ENCODE data around the gene KCNH8.

Gene KCNH8

GRCh38 chr3:19106307-19106706 is 42.0 kb upstream of the KCNH8 start:
- Histone ChIP-seq H3K9ac (ENCODE audit: low read length) (no peak overlapping the region), H4K5ac (ENCODE audit: low read length) (no peak overlapping the region), H2BK120ac (ENCODE audit: low read depth, low read length) (no peak overlapping the region), H3K18ac (ENCODE audit: low read length) (no peak overlapping the region), H2BK15ac (replicated peaks; ENCODE audit: low read depth) (no peak overlapping the region), H3K56ac (ENCODE audit: low read length) (no peak overlapping the region), H3K4me2 (ENCODE audit: low read length) (no peak overlapping the region), H2AK5ac (ENCODE audit: low read length) (no peak overlapping the region), H3K79me2 (ENCODE audit: control insufficient read depth, insufficient read depth, low read length) (no peaks in the 10 kb centered on the region), H3K4me1 (ENCODE audit: control insufficient read depth, low read depth, low read length) (no peaks in the 10 kb centered on the region), H3K23ac (ENCODE audit: low read length) (no peak overlapping the region), H4K8ac (ENCODE audit: low read depth, low read length) (no peak overlapping the region), H2BK5ac (ENCODE audit: low read length) (no peak overlapping the region), H3K36me3 (ENCODE audit: control insufficient read depth, insufficient read depth, low read length) (no peaks in the 10 kb centered on the region), H3K4me3 (ENCODE audit: low read length) (no peak overlapping the region), H3K79me1 (ENCODE audit: low read length) (no peaks in the 10 kb centered on the region), H3K27me3 (ENCODE audit: insufficient read depth, low read length, poor library complexity) (no peaks in the 10 kb centered on the region), H3K27ac (ENCODE audit: low read depth, low read length) (no peak overlapping the region), H3K4ac (ENCODE audit: low read depth, low read length) (no peak overlapping the region)
- no CpG with 5 or more reads among the region's 1 CpG for WGBS (ENCODE audit: extremely low coverage, insufficient coverage, low lambda C conversion rate)
- no peak for DNase-seq

DNA sequence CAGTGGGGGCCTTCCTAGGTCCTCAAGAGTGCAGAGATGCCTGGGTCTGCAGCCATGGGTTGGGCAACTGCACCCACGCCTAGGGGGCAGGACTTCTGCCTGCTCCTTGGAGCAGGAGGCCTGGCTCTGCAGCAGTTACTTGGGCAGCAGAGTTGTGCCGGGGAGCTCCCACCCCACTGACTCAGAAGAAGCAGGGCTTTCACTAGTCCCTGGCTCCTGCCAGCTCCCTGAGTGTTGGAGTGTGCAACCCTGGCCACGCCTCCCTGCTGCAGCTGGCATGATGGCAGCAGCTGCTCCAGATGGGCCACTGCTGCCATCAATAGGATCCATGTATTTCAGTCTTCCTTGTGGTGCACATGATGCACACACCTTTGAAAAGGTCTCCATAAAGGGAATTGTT is 40.6 kb upstream of the KCNH8 start:
- Histone ChIP-seq H2AK5ac (ENCODE audit: low read length) (no peak overlapping the region), H2BK5ac (ENCODE audit: low read length) (no peak overlapping the region)

DNA sequence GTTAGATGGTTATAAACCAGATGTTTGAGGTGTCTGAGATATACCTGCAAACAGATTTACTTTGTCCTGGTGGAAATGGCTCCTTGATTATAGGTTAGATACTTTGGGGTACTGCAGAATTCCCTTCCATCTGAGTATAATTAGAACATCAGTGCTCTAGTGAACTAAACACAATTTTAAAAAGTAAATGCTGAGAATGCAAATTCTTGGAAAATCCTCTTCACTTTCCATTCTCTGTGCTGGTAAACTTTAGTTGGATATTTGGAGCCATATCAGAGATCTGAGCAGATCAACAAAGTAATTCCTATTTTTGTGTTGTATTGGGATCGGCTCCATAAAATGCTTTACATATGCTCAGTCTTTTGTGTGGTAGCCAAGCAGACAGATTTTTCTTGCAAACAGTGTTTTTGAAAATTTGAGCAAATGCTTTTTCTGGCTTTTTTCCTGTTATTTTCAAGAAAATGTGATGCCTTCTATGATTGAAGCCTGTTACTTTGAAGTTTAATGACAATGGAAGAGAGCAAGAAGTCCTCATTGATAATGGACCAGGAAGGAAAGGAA is 37.9 kb upstream of the KCNH8 start:
- Histone ChIP-seq H3K4ac (ENCODE audit: low read depth, low read length) (no peak overlapping the region), H2BK15ac (replicated peaks; ENCODE audit: low read depth) (no peak overlapping the region), H3K18ac (ENCODE audit: low read length) (no peak overlapping the region), H2AK5ac (ENCODE audit: low read length) (no peak overlapping the region), H3K79me1 (ENCODE audit: low read length) (no peaks in the 10 kb centered on the region), H2BK120ac (ENCODE audit: low read depth, low read length) (no peak overlapping the region), H4K5ac (ENCODE audit: low read length) (no peak overlapping the region), H3K4me3 (ENCODE audit: low read length) (no peak overlapping the region), H3K27ac (ENCODE audit: low read depth, low read length) (no peak overlapping the region), H2BK5ac (ENCODE audit: low read length) (no peak overlapping the region), H3K36me3 (ENCODE audit: control insufficient read depth, insufficient read depth, low read length) (no peaks in the 10 kb centered on the region), H3K56ac (ENCODE audit: low read length) (no peak overlapping the region), H3K4me2 (ENCODE audit: low read length) (no peak overlapping the region), H4K8ac (ENCODE audit: low read depth, low read length) (no peak overlapping the region), H3K79me2 (ENCODE audit: control insufficient read depth, insufficient read depth, low read length) (no peaks in the 10 kb centered on the region), H3K27me3 (ENCODE audit: insufficient read depth, low read length, poor library complexity) (no peaks in the 10 kb centered on the region), H3K4me1 (ENCODE audit: control insufficient read depth, low read depth, low read length) (no peaks in the 10 kb centered on the region), H3K9ac (ENCODE audit: low read length) (no peak overlapping the region), H3K23ac (ENCODE audit: low read length) (no peak overlapping the region)
- no peak for DNase-seq
- no CpG with 5 or more reads among the region's 1 CpG for WGBS (ENCODE audit: extremely low coverage, insufficient coverage, low lambda C conversion rate)

More for the DNA sequence above, 40.6 kb upstream of the KCNH8 start:
- H4K8ac ChIP-seq (ENCODE audit: low read depth, low read length) = no peak overlapping the region
- no peaks in the 10 kb centered on the region for H3K27me3 ChIP-seq (ENCODE audit: insufficient read depth, low read length, poor library complexity)
- H3K4me3 ChIP-seq (ENCODE audit: low read length) = no peak overlapping the region
- H3K79me1 ChIP-seq (ENCODE audit: low read length) = no peaks in the 10 kb centered on the region
- no peak overlapping the region for H3K18ac ChIP-seq (ENCODE audit: low read length)
- no peak overlapping the region for H4K5ac ChIP-seq (ENCODE audit: low read length)
- H3K9ac ChIP-seq (ENCODE audit: low read length) = no peak overlapping the region
- H3K56ac ChIP-seq (ENCODE audit: low read length) = no peak overlapping the region
- no peaks in the 10 kb centered on the region for H3K4me1 ChIP-seq (ENCODE audit: control insufficient read depth, low read depth, low read length)
- no peak for DNase-seq
- no peaks in the 10 kb centered on the region for H3K79me2 ChIP-seq (ENCODE audit: control insufficient read depth, insufficient read depth, low read length)
- no CpG with 5 or more reads among the region's 3 CpGs for WGBS (ENCODE audit: extremely low coverage, insufficient coverage, low lambda C conversion rate)
- H3K36me3 ChIP-seq (ENCODE audit: control insufficient read depth, insufficient read depth, low read length) = no peaks in the 10 kb centered on the region
- no peak overlapping the region for H2BK120ac ChIP-seq (ENCODE audit: low read depth, low read length)
- H3K23ac ChIP-seq (ENCODE audit: low read length) = no peak overlapping the region
- H3K4me2 ChIP-seq (ENCODE audit: low read length) = no peak overlapping the region
- H2BK15ac ChIP-seq (replicated peaks; ENCODE audit: low read depth) = no peak overlapping the region
- H3K27ac ChIP-seq (ENCODE audit: low read depth, low read length) = no peak overlapping the region
- H3K4ac ChIP-seq (ENCODE audit: low read depth, low read length) = no peak overlapping the region

- Histone ChIP-seq H2AK5ac (ENCODE audit: low read length) (no peak overlapping the region), H3K79me1 (ENCODE audit: low read length) (no peaks in the 10 kb centered on the region), H3K4me3 (ENCODE audit: low read length) (no peak overlapping the region), H3K18ac (ENCODE audit: low read length) (no peak overlapping the region), H3K56ac (ENCODE audit: low read length) (no peak overlapping the region), H2BK15ac (replicated peaks; ENCODE audit: low read depth) (no peak overlapping the region), H3K4me2 (ENCODE audit: low read length) (no peak overlapping the region), H3K36me3 (ENCODE audit: control insufficient read depth, insufficient read depth, low read length) (no peaks in the 10 kb centered on the region), H3K79me2 (ENCODE audit: control insufficient read depth, insufficient read depth, low read length) (no peaks in the 10 kb centered on the region), H2BK120ac (ENCODE audit: low read depth, low read length) (no peak overlapping the region), H4K8ac (ENCODE audit: low read depth, low read length) (no peak overlapping the region), H2BK5ac (ENCODE audit: low read length) (no peak overlapping the region), H3K23ac (ENCODE audit: low read length) (no peak overlapping the region), H3K27ac (ENCODE audit: low read depth, low read length) (no peak overlapping the region), H3K4me1 (ENCODE audit: control insufficient read depth, low read depth, low read length) (no peaks in the 10 kb centered on the region), H3K4ac (ENCODE audit: low read depth, low read length) (no peak overlapping the region), H3K9ac (ENCODE audit: low read length) (no peak overlapping the region), H3K27me3 (ENCODE audit: insufficient read depth, low read length, poor library complexity) (no peaks in the 10 kb centered on the region), H4K5ac (ENCODE audit: low read length) (no peak overlapping the region)
- no peak for DNase-seq
- WGBS (ENCODE audit: extremely low coverage, insufficient coverage, low lambda C conversion rate) = no CpG with 5 or more reads among the region's 1 CpG
Observed at GRCh38 chr3:19114461-19114860, 33.8 kb upstream of the KCNH8 start.

GRCh38 chr3:19116239-19116638 is 32.1 kb upstream of the KCNH8 start:
- Histone ChIP-seq H3K4me2 (ENCODE audit: low read length) (no peak overlapping the region), H2BK15ac (replicated peaks; ENCODE audit: low read depth) (no peak overlapping the region), H2AK5ac (ENCODE audit: low read length) (no peak overlapping the region), H2BK5ac (ENCODE audit: low read length) (no peak overlapping the region), H3K27me3 (ENCODE audit: insufficient read depth, low read length, poor library complexity) (no peaks in the 10 kb centered on the region), H3K18ac (ENCODE audit: low read length) (no peak overlapping the region), H3K56ac (ENCODE audit: low read length) (no peak overlapping the region), H3K79me1 (ENCODE audit: low read length) (no peaks in the 10 kb centered on the region), H3K4ac (ENCODE audit: low read depth, low read length) (no peak overlapping the region), H3K36me3 (ENCODE audit: control insufficient read depth, insufficient read depth, low read length) (no peaks in the 10 kb centered on the region), H3K9ac (ENCODE audit: low read length) (no peak overlapping the region), H4K5ac (ENCODE audit: low read length) (no peak overlapping the region), H3K27ac (ENCODE audit: low read depth, low read length) (no peak overlapping the region), H2BK120ac (ENCODE audit: low read depth, low read length) (no peak overlapping the region), H3K4me3 (ENCODE audit: low read length) (no peak overlapping the region), H3K4me1 (ENCODE audit: control insufficient read depth, low read depth, low read length) (no peaks in the 10 kb centered on the region), H4K8ac (ENCODE audit: low read depth, low read length) (no peak overlapping the region), H3K79me2 (ENCODE audit: control insufficient read depth, insufficient read depth, low read length) (no peaks in the 10 kb centered on the region), H3K23ac (ENCODE audit: low read length) (no peak overlapping the region)
- no peak for DNase-seq
- no CpG with 5 or more reads among the region's 2 CpGs for WGBS (ENCODE audit: extremely low coverage, insufficient coverage, low lambda C conversion rate)

DNA sequence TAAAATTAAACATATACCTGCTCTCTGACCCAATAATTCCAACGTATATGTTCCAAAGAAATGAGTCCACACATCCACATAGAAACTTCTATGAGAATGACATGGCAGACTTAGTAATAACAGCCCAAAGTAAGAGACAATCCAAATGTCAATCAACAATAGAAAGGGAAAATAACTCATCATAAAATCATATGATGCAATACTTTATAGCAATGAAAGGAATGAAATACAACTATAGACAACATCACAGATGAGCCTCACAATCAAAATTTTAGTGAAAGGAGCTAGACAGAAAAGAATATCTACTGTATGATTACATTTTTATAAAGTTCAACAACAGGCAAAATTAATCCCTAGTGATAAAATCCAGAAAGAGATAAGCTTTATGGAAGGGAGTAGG is 23.6 kb upstream of the KCNH8 start:
- Histone ChIP-seq H3K4ac (ENCODE audit: low read depth, low read length) (no peak overlapping the region), H3K27ac (ENCODE audit: low read depth, low read length) (no peak overlapping the region), H2BK120ac (ENCODE audit: low read depth, low read length) (no peak overlapping the region), H3K79me2 (ENCODE audit: control insufficient read depth, insufficient read depth, low read length) (no peaks in the 10 kb centered on the region), H3K79me1 (ENCODE audit: low read length) (no peaks in the 10 kb centered on the region), H3K4me3 (ENCODE audit: low read length) (no peak overlapping the region), H3K4me2 (ENCODE audit: low read length) (no peak overlapping the region), H3K23ac (ENCODE audit: low read length) (no peak overlapping the region), H4K5ac (ENCODE audit: low read length) (no peak overlapping the region), H2BK15ac (replicated peaks; ENCODE audit: low read depth) (no peak overlapping the region), H3K36me3 (ENCODE audit: control insufficient read depth, insufficient read depth, low read length) (no peaks in the 10 kb centered on the region), H3K9ac (ENCODE audit: low read length) (no peak overlapping the region), H3K27me3 (ENCODE audit: insufficient read depth, low read length, poor library complexity) (no peaks in the 10 kb centered on the region), H2AK5ac (ENCODE audit: low read length) (no peak overlapping the region), H2BK5ac (ENCODE audit: low read length) (no peak overlapping the region), H4K8ac (ENCODE audit: low read depth, low read length) (no peak overlapping the region), H3K56ac (ENCODE audit: low read length) (no peak overlapping the region), H3K4me1 (ENCODE audit: control insufficient read depth, low read depth, low read length) (no peaks in the 10 kb centered on the region), H3K18ac (ENCODE audit: low read length) (no peak overlapping the region)
- no peak for DNase-seq
- WGBS (ENCODE audit: extremely low coverage, insufficient coverage, low lambda C conversion rate) = no CpG with 5 or more reads among the region's 1 CpG
